ENCODE measurements around the gene ADGRB2. TPM values are rescaled to one million over a fixed set of nuclear protein-coding genes. Genes with fewer than 3 reads are reported as not detected.

The ADGRB2 gene
- total and polyA plus RNA-seq, 12 donors, result 0.91 to 17.9 (median 8.6) TPM

GRCh38 chr1:31679091-31679490, 85.0 kb downstream of the ADGRB2 start:
- H3K4me3 ChIP-seq, result no peak overlapping the region
- ATAC-seq, result no peak
- 25 to 32% methylated on average over 2 of the region's 2 CpGs for WGBS, 2 donors
- no peaks in the 10 kb centered on the region for H3K9me3 ChIP-seq
- no peak for DNase-seq
- TF ChIP-seq, protein P1, sequence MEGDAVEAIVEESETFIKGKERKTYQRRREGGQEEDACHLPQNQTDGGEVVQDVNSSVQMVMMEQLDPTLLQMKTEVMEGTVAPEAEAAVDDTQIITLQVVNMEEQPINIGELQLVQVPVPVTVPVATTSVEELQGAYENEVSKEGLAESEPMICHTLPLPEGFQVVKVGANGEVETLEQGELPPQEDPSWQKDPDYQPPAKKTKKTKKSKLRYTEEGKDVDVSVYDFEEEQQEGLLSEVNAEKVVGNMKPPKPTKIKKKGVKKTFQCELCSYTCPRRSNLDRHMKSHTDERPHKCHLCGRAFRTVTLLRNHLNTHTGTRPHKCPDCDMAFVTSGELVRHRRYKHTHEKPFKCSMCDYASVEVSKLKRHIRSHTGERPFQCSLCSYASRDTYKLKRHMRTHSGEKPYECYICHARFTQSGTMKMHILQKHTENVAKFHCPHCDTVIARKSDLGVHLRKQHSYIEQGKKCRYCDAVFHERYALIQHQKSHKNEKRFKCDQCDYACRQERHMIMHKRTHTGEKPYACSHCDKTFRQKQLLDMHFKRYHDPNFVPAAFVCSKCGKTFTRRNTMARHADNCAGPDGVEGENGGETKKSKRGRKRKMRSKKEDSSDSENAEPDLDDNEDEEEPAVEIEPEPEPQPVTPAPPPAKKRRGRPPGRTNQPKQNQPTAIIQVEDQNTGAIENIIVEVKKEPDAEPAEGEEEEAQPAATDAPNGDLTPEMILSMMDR (IDR thresholded peaks at IDR 0.05), result no peak
- no peaks in the 10 kb centered on the region for H3K27me3 ChIP-seq
- H3K4me1 ChIP-seq, result peaks cover 0 to 21% (median 8%) of the 10 kb centered on the region in 9 donors
- no peak overlapping the region for H3K27ac ChIP-seq
- intact Hi-C loops (cut with DNase I), result no loop called here
- H3K36me3 ChIP-seq, result peaks cover 0 to 27% (median 0%) of the 10 kb centered on the region in 9 donors

DNA sequence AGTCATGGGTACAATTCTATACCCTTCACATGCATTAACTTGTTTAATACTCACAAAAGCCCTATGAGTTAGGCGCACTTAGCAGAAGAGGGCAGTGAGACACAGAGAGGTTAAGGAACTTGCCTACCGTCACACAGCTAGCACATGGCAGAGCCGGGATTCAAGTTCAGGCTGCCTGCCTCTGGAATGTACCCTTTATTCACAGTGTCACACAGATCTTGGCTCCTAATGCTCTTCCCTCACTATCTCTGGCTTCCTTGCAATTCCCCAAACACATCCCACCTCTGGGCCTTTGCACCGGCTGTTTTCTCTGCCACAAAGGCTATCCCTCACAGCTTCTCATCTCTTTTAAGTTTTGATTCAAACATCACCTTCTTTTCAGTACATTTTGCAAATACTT, 85.5 kb downstream of the ADGRB2 start:
- Histone ChIP-seq H3K9me3 (no peaks in the 10 kb centered on the region), H3K4me1 (peaks cover 0 to 25% (median 12%) of the 10 kb centered on the region in 9 donors), H3K4me3 (no peak overlapping the region), H3K36me3 (peaks cover 0 to 27% (median 0%) of the 10 kb centered on the region in 9 donors), H3K27me3 (no peaks in the 10 kb centered on the region), H3K27ac (no peak overlapping the region)
- DNase-seq (no peak), ATAC-seq (no peak)
- 75 to 94% methylated on average over 4 of the region's 4 CpGs for WGBS, 2 donors
- TF ChIP-seq, protein P1 (IDR thresholded peaks at IDR 0.05), result no peak
- intact Hi-C loops (cut with DNase I), result no loop called here

GRCh38 chr1:31677949-31678348, 86.2 kb downstream of the ADGRB2 start:
- intact Hi-C loops (cut with DNase I), result no loop called here
- Histone ChIP-seq H3K4me3 (no peak overlapping the region), H3K4me1 (peaks cover 5 to 33% (median 19%) of the 10 kb centered on the region in 9 donors), H3K27ac (no peak overlapping the region), H3K36me3 (peaks cover 0 to 27% (median 0%) of the 10 kb centered on the region in 9 donors), H3K9me3 (no peaks in the 10 kb centered on the region), H3K27me3 (no peaks in the 10 kb centered on the region)
- DNase-seq, result no peak
- TF ChIP-seq, protein P1 (IDR thresholded peaks at IDR 0.05), result no peak
- WGBS, 2 donors, result 69% methylated on average over 6 of the region's 6 CpGs
- ATAC-seq, result no peak

GRCh38 chr1:31677401-31677800, 86.7 kb downstream of the ADGRB2 start:
- Histone ChIP-seq H3K9me3 (no peaks in the 10 kb centered on the region), H3K4me3 (no peak overlapping the region), H3K4me1 (peaks cover 10 to 38% (median 25%) of the 10 kb centered on the region in 9 donors), H3K27ac (no peak overlapping the region), H3K36me3 (peaks cover 0 to 21% (median 0%) of the 10 kb centered on the region in 9 donors), H3K27me3 (no peaks in the 10 kb centered on the region)
- ATAC-seq (no peak), DNase-seq (no peak)
- TF ChIP-seq, protein P1 (IDR thresholded peaks at IDR 0.05), result no peak
- intact Hi-C loops (cut with DNase I), result no loop called here
- 78 to 89% methylated on average over 3 of the region's 3 CpGs for WGBS, 2 donors

Small RNA genes within 50 kb of the gene (microRNA-seq; reads per million reads assigned to microRNA genes)
- 0 reads per million in 2 donors for gene MIR4254

Other genes starting within 250 kb of the ADGRB2 start
- gene TINAGL1, start 187.8 kb downstream of the ADGRB2 start, total RNA-seq, result 100 to 1,000 TPM; 139 to 336 (median 188) TPM
- 100 to 1,000 TPM; 268 to 332 TPM for gene TINAGL1, start 187.8 kb downstream of the ADGRB2 start, polyA plus RNA-seq
- gene HCRTR1, start 146.7 kb downstream of the ADGRB2 start, total RNA-seq, result under 1 TPM in 6 of 10 donors, not detected in 4; 0.17 to 0.92 (median 0.37) TPM
- gene HCRTR1, start 146.7 kb downstream of the ADGRB2 start, polyA plus RNA-seq, result 1 to 10 TPM in 1 of 2 donors, under 1 TPM in 1; 0.20 to 1.5 TPM
- gene PEF1, start 119.5 kb downstream of the ADGRB2 start, total RNA-seq, result 10 to 100 TPM; 35.0 to 47.9 (median 40.0) TPM
- gene PEF1, start 119.5 kb downstream of the ADGRB2 start, polyA plus RNA-seq, result 10 to 100 TPM; 35.4 to 94.3 TPM
- gene COL16A1, start 60.3 kb downstream of the ADGRB2 start, total RNA-seq, result 10 to 100 TPM in 9 of 10 donors, 1 to 10 TPM in 1; 7.4 to 35.3 (median 16.6) TPM
- gene COL16A1, start 60.3 kb downstream of the ADGRB2 start, polyA plus RNA-seq, result 10 to 100 TPM in 1 of 2 donors, 1 to 10 TPM in 1; 8.3 to 33.1 TPM
- gene SPOCD1, start 51.7 kb upstream of the ADGRB2 start, total RNA-seq, result 1 to 10 TPM in 1 of 10 donors, under 1 TPM in 2, not detected in 7; 0.12 to 1.2 (median 0.65) TPM
- under 1 TPM in 1 of 2 donors, not detected in 1; 0.17 TPM for gene SPOCD1, start 51.7 kb upstream of the ADGRB2 start, polyA plus RNA-seq
- 100 to 1,000 TPM; 206 to 506 (median 236) TPM for gene PTP4A2, start 174.0 kb upstream of the ADGRB2 start, total RNA-seq
- 100 to 1,000 TPM in 1 of 2 donors, 10 to 100 TPM in 1; 49.5 to 154 TPM for gene PTP4A2, start 174.0 kb upstream of the ADGRB2 start, polyA plus RNA-seq
- 10 to 100 TPM; 64.6 to 78.3 (median 67.1) TPM for gene KHDRBS1, start 249.5 kb upstream of the ADGRB2 start, total RNA-seq
- 10 to 100 TPM; 33.2 to 41.2 TPM for gene KHDRBS1, start 249.5 kb upstream of the ADGRB2 start, polyA plus RNA-seq

Data from heart right ventricle (tissue), 16 donors.